ENCODE data around the gene MIOX.

MIOX gene

DNA sequence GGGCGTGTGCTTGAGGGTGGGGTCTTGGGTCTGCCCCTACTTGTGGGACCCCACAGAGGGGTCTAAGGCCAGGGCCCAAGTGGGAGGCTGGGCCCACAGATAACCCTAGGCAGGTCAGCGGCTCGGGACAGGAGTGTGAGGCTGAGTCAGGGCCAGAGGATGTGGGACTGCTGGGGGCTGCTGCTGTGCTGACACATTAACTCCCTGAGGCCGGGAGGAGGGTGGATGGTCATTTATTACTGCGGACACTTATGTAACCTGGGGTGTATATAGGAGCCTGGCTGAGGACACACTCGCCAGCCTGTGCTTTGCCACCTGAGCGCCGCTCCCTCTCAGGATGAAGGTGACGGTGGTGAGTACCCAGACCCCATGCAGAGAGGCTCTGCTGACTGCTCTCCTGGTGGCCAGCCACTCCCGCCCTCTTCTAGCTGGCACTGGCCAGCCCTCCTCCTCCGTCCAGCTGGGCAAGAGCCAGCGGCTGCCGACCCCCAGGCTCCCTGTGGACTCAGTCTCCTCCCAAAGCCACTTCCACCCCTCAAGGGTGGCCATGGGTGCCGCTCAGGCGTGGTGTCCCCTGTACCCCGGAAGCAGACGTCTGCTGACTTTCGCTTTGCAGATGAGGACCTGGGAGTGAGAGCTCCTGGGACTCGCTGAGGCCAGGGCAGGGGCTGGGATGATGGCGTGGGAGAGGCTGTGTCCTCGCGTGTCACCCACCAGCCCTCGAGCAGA is at the start of gene MIOX:
TSS of gene MIOX (plus strand) at position 299 of the 729 bp plus-strand sequence. CDS start at position 338, 39 bp downstream.
- DNase-seq = no peak

DNA sequence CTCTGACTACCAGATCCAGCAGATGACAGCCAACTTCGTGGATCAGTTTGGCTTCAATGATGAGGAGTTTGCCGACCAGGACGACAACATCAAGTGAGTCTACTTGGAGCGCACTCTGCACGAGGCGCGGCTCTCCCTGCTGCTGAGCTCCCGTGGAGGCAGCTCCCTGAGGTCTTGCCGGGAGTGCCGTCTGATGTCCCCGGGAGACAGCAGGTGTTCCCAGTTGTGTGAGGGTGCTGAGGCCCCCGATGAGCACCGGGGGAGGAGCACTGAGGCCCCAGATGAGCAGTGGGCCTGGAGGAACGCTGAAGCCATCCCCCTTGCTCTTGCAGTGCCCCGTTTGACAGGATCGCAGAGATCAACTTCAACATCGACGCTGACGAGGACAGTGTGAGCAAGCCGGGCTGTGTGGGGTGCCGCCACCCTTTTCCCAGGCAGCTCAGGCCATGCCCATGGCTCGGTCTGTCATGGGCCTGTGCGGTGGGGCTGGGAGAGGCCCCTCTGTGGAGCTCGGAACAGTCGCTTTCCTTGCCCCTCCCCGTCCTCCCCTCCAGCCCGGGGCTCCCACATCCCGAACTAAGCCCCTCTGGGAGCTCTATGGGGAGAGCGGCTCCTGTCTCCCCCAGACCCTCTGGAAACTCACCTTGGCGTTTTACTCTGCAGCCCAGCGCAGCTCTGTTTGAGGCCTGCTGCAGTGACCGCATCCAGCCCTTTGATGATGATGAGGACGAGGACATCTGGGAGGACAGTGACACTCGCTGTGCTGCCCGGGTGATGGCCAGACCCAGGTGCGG is 49.0 kb upstream of the MIOX start:
- no peak for DNase-seq

GRCh38 chr22:50438305-50439275 is 48.1 kb upstream of the MIOX start:
- DNase-seq = no peak

DNA sequence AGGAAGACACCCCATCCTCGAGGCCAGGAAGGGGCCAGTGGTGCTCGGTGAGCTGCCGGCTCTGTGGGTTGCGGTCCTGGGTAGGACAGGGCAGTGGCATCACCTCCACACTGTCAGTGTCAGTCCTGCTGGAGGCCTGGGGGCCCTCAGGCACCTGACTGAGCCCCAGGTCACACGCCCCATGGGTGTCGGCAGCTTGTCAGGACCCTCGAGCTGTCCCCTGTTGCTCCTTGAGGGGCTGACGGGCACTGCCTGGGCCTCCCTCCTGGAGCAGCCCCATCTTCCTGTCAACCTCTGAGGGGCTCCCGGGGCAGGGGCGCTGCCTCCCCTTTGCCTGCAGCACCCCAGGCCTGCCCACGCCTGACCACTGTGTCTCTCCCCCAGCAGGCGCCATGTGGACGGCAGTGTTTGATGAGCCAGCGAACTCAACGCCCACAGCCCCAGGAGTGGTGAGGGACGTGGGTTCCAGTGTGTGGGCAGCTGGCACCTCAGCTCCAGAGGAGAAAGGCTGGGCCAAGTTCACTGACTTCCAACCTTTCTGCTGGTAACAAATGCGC is 47.3 kb upstream of the MIOX start:
- DNase-seq = no peak

- no peak for DNase-seq
Observed at GRCh38 chr22:50439871-50440331, 46.8 kb upstream of the MIOX start.

DNA sequence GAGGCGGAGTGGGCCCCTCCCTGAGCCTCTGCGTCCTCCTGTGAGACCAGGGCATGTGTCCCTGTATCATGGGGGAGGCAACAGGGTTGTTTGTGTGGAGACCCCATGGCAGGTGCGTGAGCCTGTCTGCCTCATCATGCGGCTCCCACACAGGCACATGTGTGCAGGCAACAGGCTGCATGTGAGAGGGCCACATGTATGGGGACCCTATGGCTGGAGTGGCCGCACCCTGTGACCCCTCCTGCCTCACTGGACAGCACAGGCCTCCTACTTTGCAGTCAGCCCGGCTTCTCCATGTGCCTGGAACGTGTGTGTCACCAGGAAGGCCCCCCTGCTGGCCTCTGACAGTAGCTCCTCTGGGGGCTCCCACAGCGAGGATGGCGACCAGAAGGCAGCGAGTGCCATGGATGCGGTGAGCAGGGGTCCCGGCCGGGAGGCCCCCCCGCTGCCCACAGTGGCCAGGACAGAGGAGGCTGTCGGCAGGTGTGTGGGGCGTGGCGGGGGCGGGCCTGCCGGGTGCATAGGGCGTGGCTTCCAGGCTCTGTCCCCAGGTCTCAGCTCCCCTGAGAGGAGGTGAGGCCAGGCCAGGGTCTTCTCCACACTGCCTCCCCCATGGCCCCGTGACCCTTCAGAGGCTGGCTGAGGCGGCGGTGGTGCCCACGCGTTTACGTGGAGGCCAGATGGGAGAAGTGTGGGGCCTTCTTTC is 46.0 kb upstream of the MIOX start:
- DNase-seq = no peak

DNA sequence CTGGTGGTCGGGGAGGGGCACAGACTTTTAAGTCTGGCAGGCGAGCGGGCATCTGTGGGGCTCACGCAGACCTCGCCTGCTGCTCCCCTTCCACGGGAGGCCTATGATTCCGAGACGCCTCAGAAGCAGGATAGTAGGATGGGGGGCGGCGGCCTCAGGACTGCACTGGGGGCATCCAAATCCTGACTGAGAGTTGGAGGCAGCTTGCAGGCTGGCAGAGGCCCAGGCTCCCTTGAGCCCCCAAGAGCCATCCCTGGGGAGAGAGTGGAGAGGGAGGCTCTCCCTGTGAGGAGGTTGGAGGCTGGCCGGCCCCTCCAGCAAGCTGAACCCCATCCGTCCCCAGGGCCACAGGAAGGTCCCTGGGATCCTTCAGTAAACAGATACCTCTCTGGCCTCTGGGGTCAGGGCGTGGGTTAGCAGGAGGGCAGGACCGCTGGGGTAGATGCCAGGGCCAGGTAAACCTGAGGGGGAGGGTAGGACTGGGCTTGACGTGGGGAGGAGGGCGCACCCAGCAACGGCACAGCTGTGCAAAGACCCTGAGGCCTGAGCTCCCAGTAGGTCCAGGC is 45.1 kb upstream of the MIOX start:
- DNase-seq = no peak

DNA sequence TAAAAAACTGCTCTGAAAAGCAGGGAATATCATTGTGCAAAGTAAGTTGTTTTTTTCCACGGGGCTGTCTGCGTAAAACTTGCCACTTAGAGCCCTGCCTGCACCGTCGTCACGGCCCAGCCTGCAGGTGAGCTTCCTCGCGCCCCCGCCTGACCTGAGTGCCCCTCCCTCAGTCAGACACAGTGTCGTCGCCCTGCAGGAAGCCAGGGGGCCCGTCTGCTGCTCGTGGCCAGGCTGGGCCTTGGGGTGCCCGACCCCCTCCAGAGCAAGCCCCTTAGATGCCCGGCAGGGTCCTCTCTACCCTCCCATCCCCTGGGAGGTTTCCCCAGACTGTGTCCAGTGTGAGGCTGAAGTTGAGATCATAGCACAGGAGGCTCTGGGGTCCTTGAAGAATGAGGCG is 43.5 kb upstream of the MIOX start:
- no peak for DNase-seq

- DNase-seq = no peak
Observed at GRCh38 chr22:50443801-50444625, 42.6 kb upstream of the MIOX start.

- no peak for DNase-seq
Observed at GRCh38 chr22:50444663-50445062, 42.0 kb upstream of the MIOX start.

- no peak for DNase-seq
Observed at GRCh38 chr22:50445071-50445879, 41.4 kb upstream of the MIOX start.

DNA sequence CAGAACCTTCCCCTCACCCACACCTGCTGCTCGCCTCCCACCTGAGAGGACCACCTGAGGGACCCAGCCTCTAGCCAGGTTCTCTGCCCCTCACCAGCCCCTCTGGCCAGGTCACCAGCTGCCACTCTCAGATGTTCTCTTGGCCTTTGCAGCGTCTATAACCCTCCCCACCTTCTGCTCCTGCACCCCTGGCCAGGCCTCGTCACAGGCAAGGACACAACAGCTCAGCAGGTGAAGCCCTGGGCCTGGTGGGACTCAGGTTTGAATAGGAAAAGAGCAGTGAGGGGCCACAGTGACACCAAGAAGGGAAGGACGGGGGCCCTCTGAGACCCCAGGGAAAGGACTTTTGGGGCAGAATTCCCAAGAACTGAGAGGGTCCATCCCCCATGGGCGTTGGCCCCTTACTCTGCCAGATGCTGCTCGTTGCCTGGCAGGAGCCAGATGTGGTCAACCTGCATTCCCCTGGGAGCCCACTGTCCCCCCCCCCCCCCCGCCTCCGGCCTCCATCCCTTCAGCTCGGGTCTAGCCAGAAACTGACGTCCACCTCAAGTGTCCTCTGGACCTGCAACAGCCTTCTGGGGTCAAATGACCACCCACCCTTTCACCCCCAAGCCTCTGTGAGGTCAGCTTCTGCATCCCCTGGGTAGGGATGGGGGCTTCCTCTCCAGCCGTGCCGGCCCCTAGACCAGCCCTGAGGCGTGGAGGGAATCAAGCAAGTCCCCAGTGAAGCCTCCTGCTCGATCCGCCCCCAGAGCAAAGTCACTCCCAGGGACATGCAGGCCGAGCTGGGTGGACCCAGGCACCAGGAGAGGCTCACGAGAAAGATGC is 40.6 kb upstream of the MIOX start:
- no peak for DNase-seq

GRCh38 chr22:50446708-50447575 is 39.7 kb upstream of the MIOX start:
- no peak for DNase-seq

DNA sequence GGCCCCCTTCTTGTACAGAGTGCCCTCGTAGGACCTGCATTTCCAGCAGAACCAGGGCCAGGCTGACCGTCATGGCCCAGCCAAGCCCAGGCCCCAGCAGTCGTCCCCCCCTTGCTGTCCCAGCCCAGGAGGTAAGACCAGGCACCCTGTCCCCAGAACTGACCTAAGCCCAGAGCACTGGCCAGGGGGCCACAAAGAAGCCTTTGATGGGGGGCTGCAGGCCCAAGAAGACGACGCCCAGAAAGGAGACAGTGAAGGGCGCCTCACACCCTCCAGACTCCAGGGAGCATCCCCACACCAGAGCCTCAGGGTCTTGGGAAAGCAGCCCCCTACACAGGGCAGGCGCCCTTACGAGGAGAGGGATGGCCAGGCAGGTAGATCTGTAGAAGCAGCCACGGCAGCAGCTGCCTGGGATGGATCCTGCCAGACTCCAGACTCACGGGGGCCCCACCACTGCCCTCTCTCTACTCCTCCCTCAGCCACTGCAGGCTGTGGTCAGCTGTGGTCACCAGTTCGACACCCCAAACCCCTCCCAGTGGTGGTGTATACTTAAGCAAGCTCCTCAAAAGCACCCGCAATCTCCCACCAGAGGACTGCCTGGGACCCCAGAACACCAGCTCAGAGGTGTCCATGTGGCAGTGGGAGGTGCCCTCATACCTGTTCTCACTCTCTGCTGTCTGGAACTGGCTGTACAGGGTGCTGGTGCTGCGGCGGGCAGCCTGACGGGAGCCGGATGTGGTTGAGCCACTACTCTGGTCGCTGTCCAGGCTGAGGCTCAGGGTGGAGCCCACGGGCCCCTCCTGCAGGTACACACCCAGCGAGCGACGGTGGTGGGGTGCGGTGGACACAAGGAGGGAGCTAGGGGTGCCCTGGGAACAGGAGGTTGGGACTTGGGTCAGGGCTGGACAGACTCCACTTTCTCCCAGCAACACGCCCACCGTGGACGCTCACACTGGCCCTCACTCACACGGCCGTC is 38.8 kb upstream of the MIOX start:
- DNase-seq = no peak

- no peak for DNase-seq
Observed at GRCh38 chr22:50452649-50453048, 34.0 kb upstream of the MIOX start.

GRCh38 chr22:50454556-50455075 is 32.0 kb upstream of the MIOX start:
- DNase-seq = no peak
